ENCODE measurements around the gene PRG3. TPM values are rescaled to one million over a fixed set of nuclear protein-coding genes. Genes with fewer than 3 reads are reported as not detected.
"Not testable (repeated sequence)": the region's sequence is repeated elsewhere in the genome, so short reads cannot be mapped to it uniquely, and the experiment has no call there.

Gene PRG3
- total RNA-seq, 1 donor from 2014 or later = not detected

GRCh38 chr11:57347336-57347735 lies 33.6 kb downstream of the PRG3 start:
- intact Hi-C loops (cut with micrococcal nuclease) = loop anchor here (5.0 kb wide), 1 partner anchor 220 kb away; the partner anchor contains the start of gene UBE2L6
- H3K4me3 Mint-ChIP-seq (ENCODE audit: low read depth) = no peak overlapping the region
- no peak overlapping the region for H3K27ac Mint-ChIP-seq
- H3K9me3 Mint-ChIP-seq = no peaks in the 10 kb centered on the region
- peaks cover 4% of the 10 kb centered on the region for H3K36me3 Mint-ChIP-seq (ENCODE audit: low read depth)
- no peak for DNase-seq (ENCODE audit: low spot score)
- no peaks in the 10 kb centered on the region for H3K4me1 Mint-ChIP-seq (ENCODE audit: low read depth)
- peaks cover 1% of the 10 kb centered on the region for H3K27me3 Mint-ChIP-seq (ENCODE audit: low read depth)

- intact Hi-C loops (cut with micrococcal nuclease) = loop anchor here (1.0 to 5.0 kb wide), 5 partner anchors 111 to 295 kb away; partner anchors contain the start of gene UBE2L6
- no peak overlapping the region for H3K27ac Mint-ChIP-seq
- H3K27me3 Mint-ChIP-seq (ENCODE audit: low read depth) = peaks cover 1% of the 10 kb centered on the region
- DNase-seq (ENCODE audit: low spot score) = no peak
- H3K4me1 Mint-ChIP-seq (ENCODE audit: low read depth) = no peaks in the 10 kb centered on the region
- no peak overlapping the region for H3K4me3 Mint-ChIP-seq (ENCODE audit: low read depth)
- H3K9me3 Mint-ChIP-seq = no peaks in the 10 kb centered on the region
- H3K36me3 Mint-ChIP-seq (ENCODE audit: low read depth) = no peaks in the 10 kb centered on the region
Measured at GRCh38 chr11:57345555-57346211, 35.3 kb downstream of the PRG3 start.

DNA sequence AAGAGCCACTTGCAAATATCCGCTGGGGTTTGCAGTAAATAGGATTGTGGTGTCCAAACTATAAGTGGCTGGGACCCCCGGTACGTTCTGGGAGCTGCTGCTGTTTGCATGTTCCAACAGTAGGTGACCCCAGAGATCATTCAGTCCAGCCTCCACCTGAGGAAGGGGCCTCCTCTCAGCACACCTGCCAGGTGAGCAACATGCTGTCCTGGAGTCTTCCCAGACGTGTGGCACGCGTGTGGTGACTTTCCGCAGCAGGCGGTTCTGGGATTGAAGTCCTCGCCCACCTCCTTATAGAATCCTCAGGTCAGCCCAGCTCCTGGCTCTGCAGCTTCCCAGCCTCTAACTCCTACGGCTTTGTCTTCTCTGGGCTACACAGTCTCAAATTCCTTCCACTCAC lies 36.1 kb downstream of the PRG3 start:
- no peak for DNase-seq (ENCODE audit: low spot score)
- Mint-ChIP-seq H3K27me3 (ENCODE audit: low read depth) (peaks cover 8% of the 10 kb centered on the region), H3K36me3 (ENCODE audit: low read depth) (no peaks in the 10 kb centered on the region), H3K4me3 (ENCODE audit: low read depth) (no peak overlapping the region), H3K9me3 (no peaks in the 10 kb centered on the region), H3K27ac (no peak overlapping the region), H3K4me1 (ENCODE audit: low read depth) (no peaks in the 10 kb centered on the region)
- intact Hi-C loops (cut with micrococcal nuclease) = loop anchor here (1.0 to 5.0 kb wide), 5 partner anchors 112 to 296 kb away; partner anchors contain the start of gene UBE2L6

DNA sequence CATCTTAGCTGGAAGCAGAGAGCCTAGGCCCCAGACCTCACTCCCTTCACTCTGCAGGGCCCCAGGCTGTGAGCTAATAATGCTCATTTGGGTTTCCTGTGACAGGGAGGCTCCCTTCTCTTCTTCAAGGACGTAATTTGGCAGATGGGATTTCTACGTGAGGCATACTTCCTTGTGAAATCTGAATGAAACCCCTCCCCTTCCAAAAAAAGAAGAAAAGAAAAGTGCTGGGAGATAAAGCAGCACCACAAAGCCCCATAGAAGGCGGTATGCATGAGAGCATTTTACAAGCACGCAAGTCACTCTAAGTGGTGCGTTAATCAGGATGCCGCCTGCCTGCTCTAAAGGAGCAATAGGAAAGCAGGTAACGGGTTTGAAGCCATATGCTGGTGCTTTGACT lies 37.1 kb downstream of the PRG3 start:
- intact Hi-C loops (cut with micrococcal nuclease) = loop anchor here (2.0 kb wide), 2 partner anchors 113 to 297 kb away; no protein-coding TSS in a partner anchor
- Mint-ChIP-seq H3K9me3 (no peaks in the 10 kb centered on the region), H3K27ac (no peak overlapping the region), H3K36me3 (ENCODE audit: low read depth) (no peaks in the 10 kb centered on the region), H3K4me1 (ENCODE audit: low read depth) (no peaks in the 10 kb centered on the region), H3K27me3 (ENCODE audit: low read depth) (peaks cover 12% of the 10 kb centered on the region), H3K4me3 (ENCODE audit: low read depth) (no peak overlapping the region)
- DNase-seq (ENCODE audit: low spot score) = no peak

DNA sequence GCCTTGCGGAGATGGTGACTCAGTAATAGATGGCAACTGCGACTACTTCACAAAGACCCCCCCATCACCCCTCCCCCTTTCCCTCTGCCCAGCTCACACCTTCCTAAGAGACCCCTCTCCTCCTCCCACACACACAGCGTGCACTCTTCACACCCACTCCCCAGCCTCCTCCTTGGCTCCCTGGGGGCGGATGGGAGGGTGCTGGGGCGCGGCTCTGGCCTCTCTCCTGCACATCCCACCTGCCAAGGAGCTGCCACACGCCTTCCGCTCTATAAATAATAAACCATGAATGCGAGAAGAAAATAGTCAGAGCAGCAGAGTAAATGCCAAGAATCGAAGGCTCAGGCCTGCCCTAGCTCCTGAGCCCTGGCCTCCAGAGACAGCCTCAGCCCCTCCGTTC lies 38.2 kb downstream of the PRG3 start:
- H3K4me1 Mint-ChIP-seq (ENCODE audit: low read depth) = no peaks in the 10 kb centered on the region
- H3K27ac Mint-ChIP-seq = no peak overlapping the region
- no peaks in the 10 kb centered on the region for H3K36me3 Mint-ChIP-seq (ENCODE audit: low read depth)
- H3K4me3 Mint-ChIP-seq (ENCODE audit: low read depth) = no peak overlapping the region
- no peaks in the 10 kb centered on the region for H3K9me3 Mint-ChIP-seq
- intact Hi-C loops (cut with micrococcal nuclease) = no loop called here
- DNase-seq (ENCODE audit: low spot score) = no peak
- peaks cover 13% of the 10 kb centered on the region for H3K27me3 Mint-ChIP-seq (ENCODE audit: low read depth)

DNA sequence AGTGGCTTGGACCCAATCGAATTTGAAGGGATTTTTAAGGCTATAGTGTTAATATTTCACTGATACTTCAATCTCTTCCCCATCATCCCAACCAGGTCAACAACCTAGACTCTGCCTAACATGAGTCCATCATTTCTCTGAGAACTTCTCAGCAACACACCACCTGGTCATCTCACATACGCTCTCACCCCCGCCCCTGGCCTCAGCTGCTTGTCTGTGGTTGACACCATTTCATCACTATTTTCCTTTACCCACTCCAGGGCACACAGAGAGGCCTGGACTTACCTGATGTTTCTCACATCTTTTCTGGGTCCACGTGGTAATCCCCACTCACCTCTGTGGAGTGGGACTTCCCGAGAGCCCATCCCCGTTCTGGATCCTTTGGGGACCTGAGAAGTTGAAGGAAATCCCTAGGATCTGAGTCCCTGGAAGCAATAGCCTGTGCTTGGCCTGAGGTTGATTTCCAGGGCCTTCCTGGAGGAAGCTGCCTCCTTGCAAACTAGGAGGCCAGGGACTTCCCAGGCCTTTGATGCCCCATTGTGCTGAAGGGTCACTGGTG lies 39.6 kb downstream of the PRG3 start:
- H3K9me3 Mint-ChIP-seq = no peaks in the 10 kb centered on the region
- intact Hi-C loops (cut with micrococcal nuclease) = no loop called here
- H3K36me3 Mint-ChIP-seq (ENCODE audit: low read depth) = no peaks in the 10 kb centered on the region
- no peak overlapping the region for H3K27ac Mint-ChIP-seq
- peaks cover 12% of the 10 kb centered on the region for H3K27me3 Mint-ChIP-seq (ENCODE audit: low read depth)
- no peak overlapping the region for H3K4me3 Mint-ChIP-seq (ENCODE audit: low read depth)
- H3K4me1 Mint-ChIP-seq (ENCODE audit: low read depth) = peaks cover 4% of the 10 kb centered on the region
- DNase-seq (ENCODE audit: low spot score) = no peak

DNA sequence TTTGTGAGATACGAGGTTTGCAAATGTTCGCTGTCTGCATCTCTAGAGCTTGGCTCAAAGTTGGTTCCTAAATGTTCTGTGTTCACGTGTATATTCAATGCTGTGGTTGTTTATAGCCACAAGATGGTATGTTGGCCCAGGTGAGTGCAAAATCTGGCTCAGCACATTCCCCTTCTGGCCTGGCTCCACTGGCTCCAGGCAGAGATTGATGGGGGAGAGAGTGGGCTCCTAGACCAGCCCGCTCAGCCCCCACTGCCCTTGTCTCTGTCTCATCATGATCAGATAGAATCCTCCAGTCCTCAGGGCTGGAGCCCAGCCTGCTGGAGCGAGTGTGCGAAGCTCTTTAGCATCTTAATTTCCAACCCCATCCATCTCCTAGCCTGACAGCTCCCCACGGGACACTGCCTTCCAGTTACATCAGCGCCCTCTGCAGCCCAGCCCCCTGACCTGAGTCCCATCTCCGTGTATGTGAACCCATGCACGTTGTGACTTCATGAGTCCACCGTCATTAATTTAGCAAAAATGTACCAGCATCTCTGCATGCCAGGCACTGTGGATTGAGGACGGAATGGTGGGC lies 40.8 kb downstream of the PRG3 start:
- H3K4me1 Mint-ChIP-seq (ENCODE audit: low read depth) = peaks cover 9% of the 10 kb centered on the region
- H3K9me3 Mint-ChIP-seq = no peaks in the 10 kb centered on the region
- H3K4me3 Mint-ChIP-seq (ENCODE audit: low read depth) = no peak overlapping the region
- intact Hi-C loops (cut with micrococcal nuclease) = no loop called here
- no peak overlapping the region for H3K27ac Mint-ChIP-seq
- H3K36me3 Mint-ChIP-seq (ENCODE audit: low read depth) = no peaks in the 10 kb centered on the region
- no peak for DNase-seq (ENCODE audit: low spot score)
- peaks cover 12% of the 10 kb centered on the region for H3K27me3 Mint-ChIP-seq (ENCODE audit: low read depth)

DNA sequence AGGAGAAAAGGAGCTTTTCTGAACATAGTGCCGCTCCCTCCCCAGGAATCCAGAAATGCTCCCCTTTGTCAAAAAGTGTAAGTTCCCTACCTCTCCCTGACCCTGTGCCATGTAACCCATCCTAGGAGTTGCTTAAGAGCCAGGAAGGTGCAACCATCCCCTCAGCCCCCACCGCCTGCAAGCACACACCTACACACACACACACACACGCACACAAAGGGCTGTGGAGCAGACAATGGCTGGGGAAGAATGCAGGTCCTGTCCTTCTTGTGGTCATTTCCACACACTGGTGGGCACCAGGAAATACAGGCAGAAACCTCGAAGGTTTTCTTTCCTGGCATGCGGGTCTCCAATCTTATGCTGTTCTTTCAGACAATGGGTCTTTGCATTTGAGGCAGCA lies 41.6 kb downstream of the PRG3 start:
- H3K4me3 Mint-ChIP-seq (ENCODE audit: low read depth) = no peak overlapping the region
- no peak overlapping the region for H3K27ac Mint-ChIP-seq
- H3K4me1 Mint-ChIP-seq (ENCODE audit: low read depth) = peaks cover 16% of the 10 kb centered on the region
- DNase-seq (ENCODE audit: low spot score) = no peak
- intact Hi-C loops (cut with micrococcal nuclease) = loop anchor here (5.0 to 10.0 kb wide), 3 partner anchors 88 to 455 kb away; partner anchors contain the start of genes SLC43A3 and YPEL4
- peaks cover 12% of the 10 kb centered on the region for H3K27me3 Mint-ChIP-seq (ENCODE audit: low read depth)
- peaks cover 8% of the 10 kb centered on the region for H3K36me3 Mint-ChIP-seq (ENCODE audit: low read depth)
- no peaks in the 10 kb centered on the region for H3K9me3 Mint-ChIP-seq

DNA sequence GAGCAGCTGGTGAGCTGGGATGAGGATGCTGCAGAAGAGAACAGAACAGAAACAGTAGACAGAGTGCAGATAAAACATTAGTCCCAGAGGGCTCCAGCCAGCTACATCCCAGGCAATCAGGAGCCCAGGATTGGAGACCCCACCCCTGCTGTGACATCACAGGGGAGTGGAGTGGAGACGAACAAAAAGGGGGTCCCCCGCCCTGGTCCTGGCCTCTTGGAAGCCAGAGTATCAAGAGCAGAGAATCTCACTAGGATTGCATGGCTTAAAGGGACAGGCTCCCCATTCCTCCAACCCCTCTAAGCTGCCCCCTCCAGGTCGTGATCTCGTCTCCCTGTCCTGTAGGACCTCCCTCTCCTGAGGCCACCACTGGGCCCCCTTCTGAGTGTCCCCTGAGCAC lies 42.8 kb downstream of the PRG3 start, which contains the start of gene P2RX3:
Gene P2RX3 (plus strand): TSS at position 211 of the 400 bp plus-strand sequence. CDS start 199 bp downstream, outside the sequence.
- Mint-ChIP-seq H3K36me3 (ENCODE audit: low read depth) (peaks cover 20% of the 10 kb centered on the region), H3K27ac (no peak within 1 kb of the TSS), H3K27me3 (ENCODE audit: low read depth) (peaks cover 12% of the 10 kb centered on the region), H3K4me3 (ENCODE audit: low read depth) (no peak within 1 kb of the TSS), H3K4me1 (ENCODE audit: low read depth) (peaks cover 27% of the 10 kb centered on the region), H3K9me3 (no peaks in the 10 kb centered on the region)
- intact Hi-C loops (cut with micrococcal nuclease) = loop anchor here (5.0 to 10.0 kb wide), 3 partner anchors 89 to 457 kb away; partner anchors contain the start of genes SLC43A3 and YPEL4
- no peak for DNase-seq (ENCODE audit: low spot score)

DNA sequence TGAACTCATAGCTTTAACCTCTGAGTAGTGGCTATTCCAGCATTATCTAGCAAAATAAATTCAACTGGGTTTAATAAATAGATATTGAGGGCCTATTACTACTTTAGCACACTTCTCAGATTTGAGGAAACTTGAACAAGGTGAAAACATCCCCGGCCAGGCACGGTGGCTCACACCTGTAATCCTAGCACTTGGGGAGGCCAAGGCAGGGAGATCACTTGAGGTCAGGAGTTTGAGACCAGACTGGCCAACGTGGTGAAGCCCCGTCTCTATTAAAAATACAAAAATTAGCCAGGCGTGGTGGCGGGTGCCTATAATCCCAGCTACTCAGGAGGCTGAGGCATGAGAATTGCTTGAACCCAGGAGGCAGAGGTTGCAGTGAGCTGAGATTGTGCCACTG lies 44.1 kb downstream of the PRG3 start:
- intact Hi-C loops (cut with micrococcal nuclease) = loop anchor here (5.0 to 10.0 kb wide), 3 partner anchors 90 to 458 kb away; partner anchors contain the start of genes SLC43A3 and YPEL4
- Mint-ChIP-seq H3K36me3 (ENCODE audit: low read depth) (peaks cover 33% of the 10 kb centered on the region), H3K4me1 (ENCODE audit: low read depth) (peaks cover 29% of the 10 kb centered on the region), H3K27me3 (ENCODE audit: low read depth) (peaks cover 12% of the 10 kb centered on the region)
- H3K27ac Mint-ChIP-seq; DNase-seq (ENCODE audit: low spot score); H3K9me3 Mint-ChIP-seq; H3K4me3 Mint-ChIP-seq (ENCODE audit: low read depth): not testable (repeated sequence)

DNA sequence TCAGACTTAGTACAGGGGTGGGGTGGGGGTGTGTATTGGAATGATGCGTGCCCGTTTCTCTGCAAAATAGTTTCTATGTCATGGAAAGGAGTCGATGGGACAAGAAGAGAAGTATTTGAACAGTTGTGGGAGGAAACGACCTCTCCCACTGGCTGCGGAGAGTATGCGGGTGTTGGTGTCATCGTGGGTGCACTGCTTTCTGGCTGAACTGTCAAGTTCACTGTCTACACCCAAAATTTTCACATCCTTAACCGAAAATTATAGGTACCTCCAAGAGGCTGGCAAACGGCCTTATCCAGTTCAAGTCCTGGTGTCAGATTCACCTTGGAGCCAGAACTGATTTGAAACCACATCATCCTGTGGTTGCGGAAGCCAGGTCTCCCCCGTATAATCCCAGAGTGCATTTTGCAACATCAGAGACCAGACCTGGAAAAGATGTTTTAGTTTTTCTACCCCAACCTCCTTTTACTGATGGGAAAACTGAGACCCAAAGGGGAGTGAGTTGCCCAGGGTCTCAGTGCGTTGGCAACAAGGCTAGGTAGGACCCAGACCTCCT lies 44.8 kb downstream of the PRG3 start:
- peak; percentile 23 for DNase-seq (ENCODE audit: low spot score)
- intact Hi-C loops (cut with micrococcal nuclease) = loop anchor here (5.0 to 10.0 kb wide), 3 partner anchors 91 to 459 kb away; partner anchors contain the start of genes SLC43A3 and YPEL4
- peak overlapping the region; percentile 85 for H3K4me3 Mint-ChIP-seq (ENCODE audit: low read depth)
- peaks cover 12% of the 10 kb centered on the region for H3K27me3 Mint-ChIP-seq (ENCODE audit: low read depth)
- peaks cover 39% of the 10 kb centered on the region for H3K36me3 Mint-ChIP-seq (ENCODE audit: low read depth)
- no peaks in the 10 kb centered on the region for H3K9me3 Mint-ChIP-seq
- peak overlapping the region; percentile 95 for H3K27ac Mint-ChIP-seq
- H3K4me1 Mint-ChIP-seq (ENCODE audit: low read depth) = peaks cover 29% of the 10 kb centered on the region

GRCh38 chr11:57335343-57336110 lies 45.4 kb downstream of the PRG3 start, which contains the start of gene SSRP1:
Gene SSRP1, minus strand, starts transcription at chr11:57335892. Its CDS starts 771 bp downstream, at chr11:57335121.
- Mint-ChIP-seq H3K4me3 (ENCODE audit: low read depth) (peak within 1 kb of the TSS; percentile 92), H3K27ac (peak within 1 kb of the TSS; percentile 95), H3K36me3 (ENCODE audit: low read depth) (peaks cover 46% of the 10 kb centered on the region), H3K4me1 (ENCODE audit: low read depth) (peaks cover 29% of the 10 kb centered on the region), H3K27me3 (ENCODE audit: low read depth) (peaks cover 10% of the 10 kb centered on the region), H3K9me3 (no peaks in the 10 kb centered on the region)
- peak; percentile 81 for DNase-seq (ENCODE audit: low spot score)
- intact Hi-C loops (cut with micrococcal nuclease) = loop anchor here (1.0 to 10.0 kb wide), 6 partner anchors 10 to 459 kb away; partner anchors contain the start of genes SLC43A3, TIMM10 and YPEL4
